Measurements from ENCODE around the gene COA8. TPM values are rescaled to one million over a fixed set of nuclear protein-coding genes. Genes with fewer than 3 reads are reported as not detected.

COA8 gene
- total and polyA plus RNA-seq, 8 donors, result 17.0 to 31.7 (median 26.5) TPM

DNA sequence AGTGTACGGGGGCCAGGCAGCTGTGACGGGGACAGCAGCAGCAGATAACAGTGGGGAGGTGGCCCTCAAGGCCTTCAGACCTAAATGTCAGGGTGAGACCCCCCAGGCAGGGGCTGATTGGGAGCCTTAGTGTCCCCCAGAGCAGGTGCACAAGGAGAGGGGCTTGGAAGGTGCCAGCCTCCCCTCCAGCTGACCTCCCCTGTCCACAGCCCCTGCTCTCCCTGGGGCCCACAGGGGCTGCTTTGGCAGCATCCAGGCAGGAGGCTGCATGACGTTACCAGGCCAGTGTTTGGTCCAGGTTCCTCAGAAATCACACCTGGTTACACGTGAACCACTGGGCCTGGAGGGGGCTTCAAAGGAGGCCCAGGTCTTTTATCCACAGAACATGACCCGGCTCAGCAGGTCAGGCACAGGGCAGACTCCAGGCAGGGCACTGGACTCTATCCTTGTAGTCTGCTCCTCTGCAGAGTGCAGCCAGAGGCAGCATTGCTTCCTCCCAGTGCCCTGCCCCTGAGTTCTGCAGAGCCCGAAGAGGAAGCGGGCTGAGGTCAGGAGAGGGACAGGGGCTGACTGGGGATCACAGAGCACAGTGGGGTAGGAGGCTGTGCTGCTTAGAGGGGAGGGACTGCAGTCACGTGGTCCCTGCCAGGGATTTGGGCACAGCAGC, 36.4 kb upstream of the COA8 start:
- peaks cover 6 to 38% (median 8%) of the 10 kb centered on the region in 3 donors for H3K4me1 ChIP-seq
- ATAC-seq, result no peak

GRCh38 chr14:103526914-103527248, 35.9 kb upstream of the COA8 start:
- WGBS, 2 donors, result 81 to 94% methylated on average over 1 of the region's 1 CpG
- no peak overlapping the region for H3K27ac ChIP-seq
- H3K4me1 ChIP-seq, result peaks cover 6 to 35% (median 8%) of the 10 kb centered on the region in 3 donors
- H3K27me3 ChIP-seq, result no peaks in the 10 kb centered on the region
- DNase-seq (no peak), FAIRE-seq (no peak), ATAC-seq (no peak)
- no peaks in the 10 kb centered on the region for H3K9me3 ChIP-seq
- TF ChIP-seq, protein P1, sequence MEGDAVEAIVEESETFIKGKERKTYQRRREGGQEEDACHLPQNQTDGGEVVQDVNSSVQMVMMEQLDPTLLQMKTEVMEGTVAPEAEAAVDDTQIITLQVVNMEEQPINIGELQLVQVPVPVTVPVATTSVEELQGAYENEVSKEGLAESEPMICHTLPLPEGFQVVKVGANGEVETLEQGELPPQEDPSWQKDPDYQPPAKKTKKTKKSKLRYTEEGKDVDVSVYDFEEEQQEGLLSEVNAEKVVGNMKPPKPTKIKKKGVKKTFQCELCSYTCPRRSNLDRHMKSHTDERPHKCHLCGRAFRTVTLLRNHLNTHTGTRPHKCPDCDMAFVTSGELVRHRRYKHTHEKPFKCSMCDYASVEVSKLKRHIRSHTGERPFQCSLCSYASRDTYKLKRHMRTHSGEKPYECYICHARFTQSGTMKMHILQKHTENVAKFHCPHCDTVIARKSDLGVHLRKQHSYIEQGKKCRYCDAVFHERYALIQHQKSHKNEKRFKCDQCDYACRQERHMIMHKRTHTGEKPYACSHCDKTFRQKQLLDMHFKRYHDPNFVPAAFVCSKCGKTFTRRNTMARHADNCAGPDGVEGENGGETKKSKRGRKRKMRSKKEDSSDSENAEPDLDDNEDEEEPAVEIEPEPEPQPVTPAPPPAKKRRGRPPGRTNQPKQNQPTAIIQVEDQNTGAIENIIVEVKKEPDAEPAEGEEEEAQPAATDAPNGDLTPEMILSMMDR (IDR thresholded peaks at IDR 0.05), result no peak
- H3K36me3 ChIP-seq, result no peaks in the 10 kb centered on the region
- H3K4me3 ChIP-seq, result no peak overlapping the region
- intact Hi-C loops (cut with DNase I), result no loop called here

More for the DNA sequence above, 36.4 kb upstream of the COA8 start:
- Histone ChIP-seq H3K9me3 (no peaks in the 10 kb centered on the region), H3K4me3 (no peak overlapping the region), H3K27ac (peak overlapping the region in 1 of 4 donors; percentile 17), H3K36me3 (no peaks in the 10 kb centered on the region), H3K27me3 (no peaks in the 10 kb centered on the region)
- TF ChIP-seq, protein P1 (IDR thresholded peaks at IDR 0.05), result no peak
- intact Hi-C loops (cut with DNase I), result no loop called here
- 70% methylated on average over 8 of the region's 8 CpGs for WGBS, 2 donors
- peak in 1 of 6 donors; percentile 61 for DNase-seq
- FAIRE-seq, result no peak

GRCh38 chr14:103527408-103528145, 35.2 kb upstream of the COA8 start:
- 87 to 89% methylated on average over 13 to 14 of the region's 14 CpGs for WGBS, 2 donors
- TF ChIP-seq, protein P1 (IDR thresholded peaks at IDR 0.05), result no peak
- DNase-seq (peak in 2 of 6 donors; percentile 33 to 36), FAIRE-seq (no peak), ATAC-seq (no peak)
- Histone ChIP-seq H3K4me3 (peak overlapping the region in 2 of 4 donors; percentile 94 to 100), H3K27ac (peak overlapping the region in 3 of 4 donors; percentile 68 to 90 (median 84)), H3K36me3 (no peaks in the 10 kb centered on the region), H3K27me3 (no peaks in the 10 kb centered on the region), H3K4me1 (peaks cover 6 to 32% (median 8%) of the 10 kb centered on the region in 3 donors), H3K9me3 (no peaks in the 10 kb centered on the region)
- intact Hi-C loops (cut with DNase I), result no loop called here

GRCh38 chr14:103528146-103528586, 34.6 kb upstream of the COA8 start:
- ATAC-seq, result peak; percentile 18 to 67 (median 52)
- Histone ChIP-seq H3K27me3 (no peaks in the 10 kb centered on the region), H3K9me3 (no peaks in the 10 kb centered on the region), H3K4me3 (peak overlapping the region; percentile 73 to 100 (median 94)), H3K4me1 (peaks cover 6 to 32% (median 8%) of the 10 kb centered on the region in 3 donors), H3K27ac (peak overlapping the region; percentile 68 to 90 (median 78)), H3K36me3 (no peaks in the 10 kb centered on the region)
- intact Hi-C loops (cut with DNase I), result no loop called here
- WGBS, 2 donors, result 33 to 48% methylated on average over 10 of the region's 10 CpGs
- peak in 2 of 6 donors; percentile 49 to 64 for DNase-seq
- no peak for FAIRE-seq
- TF ChIP-seq, protein P1 (IDR thresholded peaks at IDR 0.05), result no peak
